A549 (cell line): ENCODE results near the gene RNF40.

Experiments used
- FOSB ChIP-seq: fragments of 250-450 bp; sonication (Bioruptor Pico); IDR thresholded peaks from 2 replicates; pipeline ENCODE4 v1.5.0; 2020; ENCODE audit warnings: mild to moderate bottlenecking, moderate library complexity
- POLR2A ChIP-seq: IDR thresholded peaks from 2 replicates; pipeline ENCODE4 v1.6.1; 2012; ENCODE audit warnings: mild to moderate bottlenecking, low read length
- RARB ChIP-seq: fragments of 250-450 bp; sonication (Bioruptor Pico); IDR thresholded peaks from 2 replicates; pipeline ENCODE4 v1.8.0; 2021; ENCODE audit warnings: mild to moderate bottlenecking, moderate library complexity
- TF ChIP-seq, protein P1 (sequence below): fragments of >200 bp; sonication (Bioruptor Twin); formaldehyde crosslinking; IDR thresholded peaks from 3 replicates; pipeline ENCODE4 v1.5.1; 2016

DNA sequence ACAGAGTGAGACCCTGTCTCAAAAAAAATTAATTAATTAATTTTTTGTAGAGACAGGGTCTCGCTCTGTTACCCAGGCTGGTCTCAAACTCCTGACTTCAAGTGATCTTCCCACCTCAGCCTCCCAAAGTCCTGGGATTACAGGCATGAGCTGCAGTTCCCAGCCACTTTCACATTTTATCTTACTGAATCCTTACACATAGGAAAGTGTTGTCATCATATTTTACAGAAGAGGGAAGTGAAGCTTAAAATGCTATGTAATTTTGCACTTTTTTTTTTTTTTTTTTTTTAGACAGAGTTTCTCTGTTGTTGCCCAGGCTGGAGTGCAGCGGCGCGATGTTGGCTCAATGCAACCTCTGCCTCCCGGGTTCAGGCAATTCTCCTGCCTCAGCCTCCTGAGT is 46.0 kb downstream of the RNF40 start:
- TF ChIP-seq POLR2A (no peak), RARB (CRISPR knock-in tag) (no peak), FOSB (CRISPR knock-in tag) (no peak)
- TF ChIP-seq, protein P1, sequence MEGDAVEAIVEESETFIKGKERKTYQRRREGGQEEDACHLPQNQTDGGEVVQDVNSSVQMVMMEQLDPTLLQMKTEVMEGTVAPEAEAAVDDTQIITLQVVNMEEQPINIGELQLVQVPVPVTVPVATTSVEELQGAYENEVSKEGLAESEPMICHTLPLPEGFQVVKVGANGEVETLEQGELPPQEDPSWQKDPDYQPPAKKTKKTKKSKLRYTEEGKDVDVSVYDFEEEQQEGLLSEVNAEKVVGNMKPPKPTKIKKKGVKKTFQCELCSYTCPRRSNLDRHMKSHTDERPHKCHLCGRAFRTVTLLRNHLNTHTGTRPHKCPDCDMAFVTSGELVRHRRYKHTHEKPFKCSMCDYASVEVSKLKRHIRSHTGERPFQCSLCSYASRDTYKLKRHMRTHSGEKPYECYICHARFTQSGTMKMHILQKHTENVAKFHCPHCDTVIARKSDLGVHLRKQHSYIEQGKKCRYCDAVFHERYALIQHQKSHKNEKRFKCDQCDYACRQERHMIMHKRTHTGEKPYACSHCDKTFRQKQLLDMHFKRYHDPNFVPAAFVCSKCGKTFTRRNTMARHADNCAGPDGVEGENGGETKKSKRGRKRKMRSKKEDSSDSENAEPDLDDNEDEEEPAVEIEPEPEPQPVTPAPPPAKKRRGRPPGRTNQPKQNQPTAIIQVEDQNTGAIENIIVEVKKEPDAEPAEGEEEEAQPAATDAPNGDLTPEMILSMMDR, result no peak
